Epithelial cell of proximal tubule (primary cell): Measurements from ENCODE around the gene STK35. TPM values are rescaled to one million over a fixed set of nuclear protein-coding genes. Genes with fewer than 3 reads are reported as not detected.
"Not testable (repeated sequence)": the region's sequence is repeated elsewhere in the genome, so short reads cannot be mapped to it uniquely, and the experiment has no call there.

Experiments used
- DNase-seq: peaks from one replicate; pipeline ENCODE4 v3.0.0-alpha.2; 2011; ENCODE audit warnings: low read depth
- H3K4me3 ChIP-seq: 2 replicates; pipeline ENCODE4 v1.5.1; 2011; ENCODE audit warnings: low read depth, mild to moderate bottlenecking, low read length
- total RNA-seq: library from RNA; depleted of rRNA; stranded (reverse); fragments of >200 nt; gene quantifications from 2 replicates; pipeline ENCODE4 v1.2.3, GENCODE V29; 2015
- TF ChIP-seq, protein P1 (sequence below): conservative IDR thresholded peaks from 2 replicates; pipeline ENCODE4 v1.5.1; 2012; ENCODE audit warnings: low read depth, mild to moderate bottlenecking, low read length

Gene STK35
- total RNA-seq, 1 donor from 2014 or later = 23.8 TPM

DNA sequence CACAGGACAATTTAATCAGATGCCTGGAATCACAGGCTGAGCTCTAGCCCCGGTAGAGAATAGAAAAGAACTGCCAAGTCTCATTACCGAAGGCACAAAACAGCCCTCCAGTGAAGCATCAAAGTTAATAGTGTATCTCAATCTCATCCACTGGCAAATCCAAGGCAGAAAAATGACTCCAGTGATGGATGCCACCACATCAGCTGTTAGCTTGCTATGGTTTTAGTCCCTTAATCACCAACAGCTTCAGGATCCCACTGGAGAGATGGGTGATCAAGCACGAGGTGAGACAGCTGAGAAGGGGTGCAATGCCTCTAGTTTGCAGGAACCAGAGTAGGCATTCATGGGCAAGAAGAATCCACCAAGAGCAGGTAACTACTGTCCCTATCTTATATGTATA is 81.8 kb downstream of the STK35 start:
- H3K4me3 ChIP-seq = no peak overlapping the region
- TF ChIP-seq, protein P1, sequence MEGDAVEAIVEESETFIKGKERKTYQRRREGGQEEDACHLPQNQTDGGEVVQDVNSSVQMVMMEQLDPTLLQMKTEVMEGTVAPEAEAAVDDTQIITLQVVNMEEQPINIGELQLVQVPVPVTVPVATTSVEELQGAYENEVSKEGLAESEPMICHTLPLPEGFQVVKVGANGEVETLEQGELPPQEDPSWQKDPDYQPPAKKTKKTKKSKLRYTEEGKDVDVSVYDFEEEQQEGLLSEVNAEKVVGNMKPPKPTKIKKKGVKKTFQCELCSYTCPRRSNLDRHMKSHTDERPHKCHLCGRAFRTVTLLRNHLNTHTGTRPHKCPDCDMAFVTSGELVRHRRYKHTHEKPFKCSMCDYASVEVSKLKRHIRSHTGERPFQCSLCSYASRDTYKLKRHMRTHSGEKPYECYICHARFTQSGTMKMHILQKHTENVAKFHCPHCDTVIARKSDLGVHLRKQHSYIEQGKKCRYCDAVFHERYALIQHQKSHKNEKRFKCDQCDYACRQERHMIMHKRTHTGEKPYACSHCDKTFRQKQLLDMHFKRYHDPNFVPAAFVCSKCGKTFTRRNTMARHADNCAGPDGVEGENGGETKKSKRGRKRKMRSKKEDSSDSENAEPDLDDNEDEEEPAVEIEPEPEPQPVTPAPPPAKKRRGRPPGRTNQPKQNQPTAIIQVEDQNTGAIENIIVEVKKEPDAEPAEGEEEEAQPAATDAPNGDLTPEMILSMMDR = no peak
- DNase-seq = no peak

GRCh38 chr20:2184933-2185332 is 83.3 kb downstream of the STK35 start:
- H3K4me3 ChIP-seq, DNase-seq: not testable (repeated sequence)

DNA sequence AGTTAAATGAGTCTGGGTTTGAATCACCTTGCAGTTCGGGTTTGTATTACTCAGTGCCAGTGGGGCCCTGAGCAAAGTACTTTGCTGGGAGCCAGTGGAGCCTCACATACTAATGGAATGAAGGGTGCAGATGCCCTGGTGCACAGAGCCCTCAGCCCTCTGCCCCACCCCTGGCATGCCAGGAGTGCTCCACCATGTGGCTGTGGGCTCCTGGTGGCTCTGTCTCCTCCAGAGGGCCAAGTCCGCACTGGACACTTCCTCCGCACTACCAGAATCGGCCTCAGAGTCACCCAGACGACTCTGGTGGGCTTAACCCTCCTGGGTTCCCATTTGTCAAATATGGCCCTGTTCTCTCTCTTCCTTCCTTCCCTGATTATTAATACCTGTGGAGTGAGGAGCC is 94.0 kb downstream of the STK35 start:
- TF ChIP-seq, protein P1 = no peak
- H3K4me3 ChIP-seq = no peak overlapping the region
- DNase-seq = no peak

GRCh38 chr20:2197166-2197565 is 95.5 kb downstream of the STK35 start:
- DNase-seq = no peak
- TF ChIP-seq, protein P1 = no peak
- no peak overlapping the region for H3K4me3 ChIP-seq

Other genes starting within 250 kb of the STK35 start
- 49.8 and 50.6 TPM in 2 replicates for gene SIRPA, start 206.4 kb upstream of the STK35 start, total RNA-seq
- gene PDYN, start 107.8 kb upstream of the STK35 start, total RNA-seq = not detected in 2 replicates
- gene TGM3, start 194.2 kb downstream of the STK35 start, total RNA-seq = not detected in 2 replicates